Measurements from ENCODE around the gene METTL26. TPM values are rescaled to one million over a fixed set of nuclear protein-coding genes. Genes with fewer than 3 reads are reported as not detected.
A peak's percentile ranks its signal among the peaks of the same experiment; 100 is the strongest.

Gene METTL26
- polyA plus RNA-seq, 2 of the 4 experiments (the other 2 are of a cell fraction), result 47.2 to 78.3 TPM

- WGBS (ENCODE audit: missing lambda C conversion rate), result 0% methylated on average over 17 of the region's 81 CpGs
- CTCF ChIA-PET, result interaction anchor here (0.5 to 2.0 kb wide), 3 partner anchors 17 to 46 kb away, joined by 3 to 10 read pairs (median 3); no protein-coding TSS in a partner anchor
- POLR2A ChIA-PET, result no interaction called here
- DNase-seq (ENCODE audit: low read depth in 1 of 2, low spot score in 1 of 2), result peak; percentile 77 to 84
- TF ChIP-seq JUN (IDR thresholded peaks at IDR 0.05) (peak in 1 of 2 experiments; percentile 68; a peak in 3 of 5 replicates), HES2 (IDR thresholded peaks at IDR 0.05) (no peak), PHF8 (IDR thresholded peaks at IDR 0.05; ENCODE audit: borderline replicate concordance, low read depth) (peak; percentile 30; the same call in 1 of the 2 replicates), POLR2A (IDR thresholded peaks at IDR 0.05; ENCODE audit: low read length) (peak; percentile 72), BCL3 (IDR thresholded peaks at IDR 0.05) (no peak), MYC (IDR thresholded peaks at IDR 0.05; ENCODE audit: borderline replicate concordance, low read length) (peak; percentile 21; the same call in 1 of the 2 replicates), MAX (IDR thresholded peaks at IDR 0.05) (peak; percentile 53), E2F6 (IDR thresholded peaks at IDR 0.05; ENCODE audit: borderline replicate concordance, low read depth) (peak; percentile 55)
- Histone ChIP-seq H3K27ac (peak within 1 kb of the TSS; percentile 64 to 94), H3K4me2 (peak within 1 kb of the TSS; percentile 86), H3K4me3 (peak within 1 kb of the TSS; percentile 54), H3K9me3 (no peaks in the 10 kb centered on the region), H3K4me1 (peaks cover 43% of the 10 kb centered on the region)
- ATAC-seq, result peak; percentile 57 to 71
- FAIRE-seq, result no peak
These were observed 5.5 kb upstream of the METTL26 start, which contains the start of gene MCRIP2 for GRCh38 chr16:641326-642188. TSS of gene MCRIP2 (plus strand) at chr16:641828. CDS start at chr16:641992, 164 bp downstream.

GRCh38 chr16:640614-641013, 4.5 kb upstream of the METTL26 start:
- FAIRE-seq (no peak), ATAC-seq (no peak), DNase-seq (ENCODE audit: low read depth in 1 of 2, low spot score in 1 of 2) (no peak)
- no peaks in the 10 kb centered on the region for H3K9me3 ChIP-seq
- POLR2A ChIA-PET, result interaction anchor here (0.7 kb wide), 1 partner anchor 39 kb away, joined by 7 read pairs; the partner anchor contains the start of gene STUB1
- no peak overlapping the region for H3K4me3 ChIP-seq
- H3K27ac ChIP-seq, result peak overlapping the region in 1 of 2 experiments; percentile 94; a peak in 3 of 6 replicates
- WGBS (ENCODE audit: missing lambda C conversion rate), result 100% methylated on average over 3 of the region's 5 CpGs
- H3K4me2 ChIP-seq, result peak overlapping the region; percentile 86; the same call in 2 of the 3 replicates
- H3K4me1 ChIP-seq, result peaks cover 34% of the 10 kb centered on the region
- TF ChIP-seq CBX8 (IDR thresholded peaks at IDR 0.05), result no peak
- CTCF ChIA-PET, result interaction anchor here (0.5 kb wide), 1 partner anchor 45 kb away, joined by 3 read pairs; no protein-coding TSS in a partner anchor

- ATAC-seq (no peak), FAIRE-seq (no peak), DNase-seq (ENCODE audit: low read depth in 1 of 2, low spot score in 1 of 2) (no peak)
- Histone ChIP-seq H3K4me2 (no peak overlapping the region), H3K4me3 (no peak overlapping the region), H3K4me1 (peaks cover 31% of the 10 kb centered on the region), H3K9me3 (no peaks in the 10 kb centered on the region), H3K27ac (no peak overlapping the region)
- WGBS (ENCODE audit: missing lambda C conversion rate), result 85% methylated on average over 9 of the region's 9 CpGs
- POLR2A ChIA-PET, result no interaction called here
- TF ChIP-seq HOXB5 (CRISPR knock-in tag; IDR thresholded peaks at IDR 0.05) (no peak), FOSL2 (IDR thresholded peaks at IDR 0.05) (no peak), FOSL2 (CRISPR knock-in tag; IDR thresholded peaks at IDR 0.05) (no peak), MAX (IDR thresholded peaks at IDR 0.05) (no peak), HMGXB4 (CRISPR knock-in tag; IDR thresholded peaks at IDR 0.05; ENCODE audit: borderline replicate concordance) (no peak), HDAC2 (IDR thresholded peaks at IDR 0.05) (no peak), PBX3 (IDR thresholded peaks at IDR 0.05) (no peak), CBX8 (IDR thresholded peaks at IDR 0.05) (no peak), NFE2L2 (conservative IDR thresholded peaks at IDR 0.05; ENCODE audit: low read length) (no peak), EHMT2 (IDR thresholded peaks at IDR 0.05; ENCODE audit: low read depth) (no peak), TFCP2L1 (CRISPR knock-in tag; IDR thresholded peaks at IDR 0.05) (no peak), MYC (IDR thresholded peaks at IDR 0.05; ENCODE audit: borderline replicate concordance, low read length) (no peak), EP300 (IDR thresholded peaks at IDR 0.05) (no peak), TP53 (CRISPR knock-in tag; IDR thresholded peaks at IDR 0.05) (no peak), NR3C1 (IDR thresholded peaks at IDR 0.05) (no peak), ZFP36 (IDR thresholded peaks at IDR 0.05; ENCODE audit: borderline replicate concordance, partially characterized antibody) (no peak), SREBF2 (IDR thresholded peaks at IDR 0.05) (no peak), ZSCAN20 (CRISPR knock-in tag; IDR thresholded peaks at IDR 0.05) (no peak)
- CTCF ChIA-PET, result interaction anchor here (1.0 to 1.8 kb wide), 3 partner anchors 9 to 81 kb away, joined by 3 to 8 read pairs (median 8); no protein-coding TSS in a partner anchor
These were observed 2.7 kb upstream of the METTL26 start for GRCh38 chr16:638836-639235.

Data from A549 (cell line).